Peyer's patch (tissue), 4 donors: ENCODE measurements around the gene ACP2.

Experiments
- POLR2A ChIP-seq, 2 donors: fragments of 450-650 bp; IDR thresholded peaks; one replicate each; pipeline ENCODE4 v1.5.1; 2017; ENCODE audit warnings: antibody characterized with exemption in 2 of 2, mild to moderate bottlenecking in 2 of 2, moderate library complexity in 2 of 2
- TF ChIP-seq, protein P1 (sequence below), 6 experiments: fragments of 450-650 bp in 4 of 6; fragments of 200-600 bp in 2 of 6; sonication (generic) in 1 of 6; IDR thresholded peaks; one replicate each; pipeline ENCODE4 v1.5.1; 2017 to 2019; ENCODE audit warnings: antibody characterized with exemption in 6 of 6, mild to moderate bottlenecking in 3 of 6, moderate library complexity in 1 of 6

DNA sequence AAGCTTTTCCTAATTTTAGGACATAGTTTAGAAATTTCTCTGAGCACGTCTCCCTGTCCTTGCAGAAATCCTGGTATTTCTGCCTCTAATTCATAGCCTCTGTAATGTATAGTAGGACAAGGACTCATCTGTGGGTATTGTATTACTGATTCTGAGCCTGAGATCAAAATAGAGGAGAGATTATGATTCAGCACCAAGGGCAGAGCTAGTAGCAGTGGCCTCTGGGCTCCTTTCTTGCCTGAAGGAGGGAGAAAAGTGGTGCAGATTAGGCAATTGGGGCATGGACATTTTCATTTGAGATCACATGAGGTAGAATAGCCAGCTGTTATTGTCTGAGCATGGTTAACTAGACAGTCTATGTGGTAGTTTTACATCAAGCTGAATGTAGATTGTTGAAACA lies 24.1 kb upstream of the ACP2 start:
- TF ChIP-seq, protein P1, sequence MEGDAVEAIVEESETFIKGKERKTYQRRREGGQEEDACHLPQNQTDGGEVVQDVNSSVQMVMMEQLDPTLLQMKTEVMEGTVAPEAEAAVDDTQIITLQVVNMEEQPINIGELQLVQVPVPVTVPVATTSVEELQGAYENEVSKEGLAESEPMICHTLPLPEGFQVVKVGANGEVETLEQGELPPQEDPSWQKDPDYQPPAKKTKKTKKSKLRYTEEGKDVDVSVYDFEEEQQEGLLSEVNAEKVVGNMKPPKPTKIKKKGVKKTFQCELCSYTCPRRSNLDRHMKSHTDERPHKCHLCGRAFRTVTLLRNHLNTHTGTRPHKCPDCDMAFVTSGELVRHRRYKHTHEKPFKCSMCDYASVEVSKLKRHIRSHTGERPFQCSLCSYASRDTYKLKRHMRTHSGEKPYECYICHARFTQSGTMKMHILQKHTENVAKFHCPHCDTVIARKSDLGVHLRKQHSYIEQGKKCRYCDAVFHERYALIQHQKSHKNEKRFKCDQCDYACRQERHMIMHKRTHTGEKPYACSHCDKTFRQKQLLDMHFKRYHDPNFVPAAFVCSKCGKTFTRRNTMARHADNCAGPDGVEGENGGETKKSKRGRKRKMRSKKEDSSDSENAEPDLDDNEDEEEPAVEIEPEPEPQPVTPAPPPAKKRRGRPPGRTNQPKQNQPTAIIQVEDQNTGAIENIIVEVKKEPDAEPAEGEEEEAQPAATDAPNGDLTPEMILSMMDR (IDR thresholded peaks at IDR 0.05), result no peak
- no peak for TF ChIP-seq POLR2A (IDR thresholded peaks at IDR 0.05)
